UCSD-AML1 (cell line): ENCODE measurements around the gene PDLIM5.
"Not testable (repeated sequence)": the region's sequence is repeated elsewhere in the genome, so short reads cannot be mapped to it uniquely, and the experiment has no call there.

Experiments
- DNase-seq: peaks from one replicate; lab custom pipeline; 2025; ENCODE audit not compliant: unreplicated experiment; lab: John Stamatoyannopoulos, UW

PDLIM5 gene

DNA sequence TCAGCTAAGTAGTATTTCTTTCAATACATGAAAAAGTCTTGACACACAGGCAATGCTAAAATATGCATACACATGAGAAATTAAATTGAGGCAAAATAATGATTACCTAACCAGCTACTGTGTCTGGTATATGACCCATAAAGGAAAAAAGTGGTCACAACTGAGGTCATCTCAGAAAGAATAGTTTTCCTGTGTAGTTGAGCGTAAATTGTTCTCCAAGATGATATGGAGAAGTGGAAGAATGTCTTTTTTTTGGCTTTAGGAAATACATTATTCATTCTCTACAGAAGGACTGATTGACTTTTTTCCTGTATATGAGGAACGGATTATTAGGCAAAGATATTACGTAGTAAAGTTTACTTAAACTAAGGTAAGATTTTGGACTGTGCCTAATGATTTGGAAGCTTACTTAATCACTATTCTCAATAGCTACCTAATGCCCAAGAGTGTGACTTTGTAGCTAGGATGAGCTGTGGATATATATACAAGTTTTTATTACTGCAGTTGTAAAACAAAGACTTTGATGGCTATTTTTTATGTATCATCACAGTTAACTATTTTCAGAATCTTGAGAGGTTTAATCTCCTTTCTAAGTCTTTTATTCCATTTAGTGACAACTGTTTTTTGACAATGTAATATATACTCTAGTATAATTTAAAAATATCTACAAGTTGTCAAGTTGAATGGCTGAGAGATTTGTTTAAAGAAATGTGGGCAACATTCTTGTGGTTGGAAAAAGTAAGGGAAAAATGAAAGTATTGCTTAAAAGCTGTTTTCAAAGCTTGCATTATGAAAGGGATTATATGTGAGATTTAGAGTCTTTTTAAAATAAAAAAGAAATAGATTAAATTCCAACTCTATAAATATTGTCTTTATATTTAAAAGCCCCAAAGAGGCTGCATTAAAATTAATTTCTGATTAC is 100.2 kb downstream of the PDLIM5 start:
- no peak for DNase-seq

DNA sequence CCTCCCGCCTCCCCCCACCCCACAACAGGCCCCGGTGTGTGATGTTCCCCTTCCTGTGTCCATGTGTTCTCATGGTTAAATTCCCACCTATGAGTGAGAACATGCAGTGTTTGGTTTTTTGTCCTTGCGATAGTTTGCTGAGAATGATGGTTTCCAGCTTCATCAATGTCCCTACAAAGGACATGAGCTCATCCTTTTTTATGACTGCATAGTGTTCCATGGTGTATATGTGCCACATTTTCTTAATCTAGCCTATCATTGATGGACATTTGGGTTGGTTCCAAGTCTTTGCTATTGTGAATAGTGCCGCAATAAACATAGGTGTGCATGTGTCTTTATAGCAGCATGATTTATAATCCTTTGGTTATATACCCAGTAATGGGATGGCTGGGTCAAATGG is 104.3 kb downstream of the PDLIM5 start:
- not testable (repeated sequence) for DNase-seq

DNA sequence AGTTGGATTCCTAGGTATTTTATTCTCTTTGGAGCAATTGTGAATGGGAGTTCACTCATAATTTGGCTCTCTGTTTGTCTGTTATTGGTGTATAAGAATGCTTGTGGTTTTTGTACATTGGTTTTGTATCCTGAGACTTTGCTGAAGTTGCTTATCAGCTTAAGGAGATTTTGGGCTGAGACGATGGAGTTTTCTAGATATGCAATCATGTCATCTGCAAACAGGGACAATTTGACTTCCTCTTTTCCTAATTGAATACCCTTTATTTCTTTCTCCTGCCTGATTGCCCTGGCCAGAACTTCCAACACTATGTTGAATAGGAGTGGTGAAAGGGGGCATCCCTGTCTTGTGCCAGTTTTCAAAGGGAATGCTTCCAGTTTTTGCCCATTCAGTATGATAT is 105.9 kb downstream of the PDLIM5 start:
- DNase-seq = not testable (repeated sequence)

DNA sequence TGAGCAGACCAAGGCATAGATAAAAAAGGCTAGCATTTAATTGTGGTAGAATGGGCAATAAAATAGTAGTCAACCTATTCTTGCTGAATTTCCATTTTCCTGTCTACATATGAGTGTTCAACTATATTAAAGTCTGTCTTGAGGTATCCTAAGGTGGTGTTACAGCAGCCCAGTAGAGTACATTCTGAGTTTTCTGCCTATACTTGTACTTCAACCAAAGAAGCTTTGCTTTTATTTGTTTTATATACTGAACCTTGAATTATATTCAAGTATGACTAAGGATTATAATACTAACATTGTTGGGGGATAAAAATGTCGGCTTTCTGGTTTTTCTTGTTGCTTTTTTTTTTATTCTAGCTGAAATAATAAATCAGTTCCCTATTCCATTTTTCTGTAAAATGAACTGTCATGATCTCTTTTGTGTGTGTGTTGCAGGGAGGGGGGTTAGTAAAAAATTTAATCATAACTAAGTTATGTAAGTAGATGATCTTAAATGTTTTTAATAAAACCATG is 106.7 kb downstream of the PDLIM5 start:
- no peak for DNase-seq

DNA sequence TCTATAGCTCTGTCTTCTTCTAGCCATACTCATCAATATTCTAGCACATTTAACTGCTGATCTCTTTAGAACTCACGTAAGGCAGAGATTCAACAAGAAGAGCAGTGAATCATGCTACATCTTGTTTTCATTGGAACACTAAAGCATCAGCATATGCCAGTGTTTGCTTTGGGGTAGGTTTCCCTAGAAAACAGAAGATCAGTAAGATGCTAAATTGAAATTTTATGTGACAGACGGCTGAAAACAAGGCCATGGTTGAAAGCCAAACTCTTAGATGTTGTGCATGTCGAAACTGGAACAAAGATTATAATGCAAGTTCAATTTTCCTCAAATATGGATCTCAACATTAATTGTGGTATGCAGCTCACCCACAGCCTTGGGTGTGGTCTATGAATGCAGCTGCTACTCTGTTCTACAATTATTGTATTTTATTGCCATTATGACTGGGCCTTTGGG is 107.6 kb downstream of the PDLIM5 start:
- DNase-seq = no peak

DNA sequence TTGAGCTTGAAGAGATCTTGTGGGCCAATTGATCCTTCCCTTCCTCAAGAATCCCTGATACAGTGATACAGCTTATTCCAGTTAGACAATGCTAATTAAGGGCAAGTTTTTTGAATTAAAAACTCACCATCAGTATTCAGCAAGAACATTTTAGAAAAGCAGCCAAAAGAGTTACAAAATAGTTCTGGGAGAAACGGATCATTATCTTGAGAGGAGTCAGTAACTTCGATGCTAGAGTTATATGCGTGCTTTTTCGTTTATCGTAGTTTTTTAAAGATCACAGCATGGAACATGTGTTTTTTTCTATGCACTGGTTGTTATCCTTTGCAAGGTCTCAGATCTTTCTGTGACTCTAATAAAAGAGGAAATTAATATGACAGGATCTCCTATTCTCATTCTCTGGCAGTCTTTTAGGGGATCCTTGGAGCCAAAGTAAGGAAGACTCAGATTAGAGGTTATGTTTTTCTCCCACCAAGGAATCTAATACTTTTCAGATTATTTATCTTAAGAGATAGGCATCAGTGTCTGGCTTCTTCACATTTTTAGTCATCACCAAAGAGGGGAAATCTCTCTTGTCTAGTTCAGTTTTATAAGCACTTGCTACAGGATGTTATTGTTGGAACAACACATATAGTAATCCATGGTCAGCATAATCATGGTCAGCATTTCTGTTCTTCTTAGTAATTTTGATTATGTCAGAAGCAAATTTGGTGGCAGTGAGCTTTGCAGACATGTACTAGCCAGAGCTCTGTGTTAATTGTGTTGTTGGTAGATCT is 109.7 kb downstream of the PDLIM5 start:
- DNase-seq = no peak

DNA sequence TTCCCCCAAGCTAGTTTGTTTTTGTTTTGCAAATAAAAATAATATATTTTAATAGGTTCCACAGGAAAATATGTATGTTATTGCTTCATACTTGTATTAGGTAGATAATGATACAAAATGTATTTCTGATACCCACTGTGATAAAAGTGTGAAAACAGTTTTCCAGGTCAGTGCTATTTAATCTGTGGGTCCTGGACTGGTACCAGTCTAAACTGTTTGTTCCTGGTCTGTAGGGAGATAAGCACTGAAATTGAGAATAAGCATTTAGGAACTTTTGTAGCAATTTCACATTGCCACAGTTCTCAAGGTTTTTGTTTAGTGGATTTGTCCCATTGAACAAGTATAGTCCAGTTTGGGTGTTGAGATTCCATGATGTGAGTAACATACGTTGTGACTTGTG is 110.5 kb downstream of the PDLIM5 start:
- no peak for DNase-seq

DNA sequence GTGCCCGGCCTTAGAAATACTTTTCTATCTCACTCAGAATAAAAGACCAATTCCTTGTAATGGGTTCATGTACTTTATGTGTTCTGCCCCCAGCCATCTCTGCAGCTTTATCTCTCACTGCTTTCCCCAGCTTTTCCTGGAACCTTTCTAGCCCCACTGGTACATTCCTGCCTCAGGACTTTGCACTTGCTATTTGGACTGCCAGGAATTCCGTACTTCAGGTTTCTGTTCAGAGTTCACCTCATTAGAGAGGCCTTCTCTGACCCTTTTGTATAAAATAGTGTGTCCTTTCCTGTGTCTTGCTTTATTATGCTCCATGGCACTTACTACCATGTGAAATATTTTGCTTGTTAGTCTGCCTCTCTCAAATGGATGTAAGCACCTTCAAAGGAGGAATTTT is 112.5 kb downstream of the PDLIM5 start:
- DNase-seq = no peak

DNA sequence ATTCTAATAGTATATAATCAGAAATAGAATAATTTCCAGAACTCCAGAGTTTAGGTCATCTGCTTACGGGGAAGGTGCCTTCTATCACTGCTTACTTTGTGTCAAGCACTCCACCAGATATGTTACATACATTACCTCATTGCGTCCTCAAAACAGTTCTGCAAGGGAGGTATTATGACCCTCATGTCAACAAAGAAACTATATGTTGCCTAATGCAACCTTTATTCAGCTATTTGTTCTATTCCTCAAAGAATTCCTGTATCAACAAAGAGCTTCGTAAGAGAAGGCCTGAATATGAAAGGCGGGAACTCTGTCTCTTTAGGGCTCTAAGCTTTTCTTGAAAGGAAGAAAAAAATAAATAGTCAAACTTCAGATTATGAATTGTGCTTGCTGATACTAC is 114.7 kb downstream of the PDLIM5 start:
- DNase-seq = no peak

DNA sequence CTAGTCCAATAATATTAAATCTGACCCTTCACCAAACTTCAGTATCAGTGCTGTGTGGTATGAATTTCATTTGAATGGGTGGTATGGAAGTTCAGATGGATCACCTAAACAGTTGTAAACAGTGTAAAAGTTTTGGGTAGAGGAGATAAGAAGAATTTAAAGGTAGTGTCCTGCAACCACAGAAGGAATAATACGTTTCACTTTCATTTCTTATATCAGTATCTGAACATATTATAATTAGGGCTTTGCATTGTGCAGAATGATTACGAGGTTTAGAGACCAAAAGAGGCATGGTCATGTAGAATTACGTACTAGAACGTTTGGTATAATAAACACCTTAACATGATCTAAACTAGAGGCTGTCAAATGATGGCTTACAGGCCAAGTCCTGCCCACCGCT is 116.1 kb downstream of the PDLIM5 start:
- DNase-seq = no peak

DNA sequence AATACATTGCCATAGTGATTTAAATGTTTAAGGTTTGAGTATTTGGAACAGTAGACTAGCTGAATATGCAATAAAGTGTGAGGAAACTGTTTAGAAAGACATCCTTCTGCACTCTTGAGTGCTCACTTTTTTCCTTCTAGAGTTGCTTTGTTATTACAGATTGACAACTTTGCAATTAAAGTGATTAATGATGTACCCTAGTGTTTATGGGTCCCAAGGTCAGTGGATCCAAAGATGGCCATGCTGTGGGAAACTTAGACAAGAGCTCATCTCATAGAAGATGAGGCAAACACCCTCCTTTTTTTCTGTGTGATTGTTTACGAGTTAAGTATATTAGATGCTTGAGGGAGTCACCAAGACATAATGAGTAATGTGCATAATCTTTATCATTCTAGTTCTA is 118.8 kb downstream of the PDLIM5 start:
- no peak for DNase-seq

DNA sequence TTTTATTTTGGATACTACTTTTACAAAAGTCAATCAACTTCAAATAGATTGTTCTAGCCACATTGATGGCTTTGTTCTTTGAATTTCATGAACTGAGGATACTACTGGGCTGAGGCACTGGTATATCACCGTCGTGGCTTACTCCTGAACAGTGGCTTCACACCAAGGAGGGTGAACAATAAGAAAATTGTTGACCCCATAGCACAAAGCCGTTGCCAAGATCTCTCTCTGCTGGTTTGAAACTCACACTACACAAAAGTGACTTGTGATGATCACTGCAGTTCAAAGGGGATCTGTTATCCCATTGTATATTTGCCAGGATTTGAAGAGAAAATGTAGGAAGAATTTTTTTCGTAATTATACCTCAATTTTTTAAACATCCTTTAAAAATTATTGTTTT is 119.6 kb downstream of the PDLIM5 start:
- DNase-seq = no peak

DNA sequence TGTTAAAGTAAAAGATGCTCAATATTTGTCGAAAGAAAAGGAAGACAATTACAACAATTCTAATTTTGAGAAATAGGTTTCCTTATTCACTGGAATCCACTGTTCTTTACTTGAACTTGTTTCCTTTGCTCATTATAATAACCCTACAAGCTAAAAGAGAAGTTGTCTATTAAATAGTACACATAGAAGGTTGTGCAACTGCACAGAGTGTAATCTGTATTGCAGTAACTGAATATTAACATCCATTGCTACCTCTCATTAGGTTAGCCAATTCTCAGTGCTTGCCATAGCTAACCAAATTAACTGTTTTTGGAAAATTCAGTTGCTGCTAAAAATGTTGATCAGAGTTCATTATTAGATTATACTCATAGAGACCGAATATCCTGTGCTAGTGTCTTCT is 120.0 kb downstream of the PDLIM5 start:
- DNase-seq = no peak

DNA sequence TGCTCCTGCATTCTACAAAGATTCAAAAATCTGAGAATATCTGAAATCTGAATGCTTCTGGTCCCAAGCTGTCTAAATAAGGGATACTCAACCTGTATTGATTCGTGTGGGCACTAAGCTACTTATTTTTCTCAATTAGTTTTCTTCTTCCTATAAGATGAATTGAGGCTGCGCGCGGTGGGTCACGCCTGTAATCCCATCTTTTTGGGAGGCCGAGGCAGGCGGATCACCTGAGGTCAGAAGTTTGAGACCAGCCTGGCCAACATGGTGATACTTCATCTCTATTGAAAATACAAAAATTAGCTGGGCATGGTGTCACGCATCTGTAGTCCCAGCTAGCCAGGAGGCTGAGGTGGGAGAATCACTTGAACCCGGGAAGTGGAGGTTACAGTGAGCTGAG is 122.3 kb downstream of the PDLIM5 start:
- no peak for DNase-seq

DNA sequence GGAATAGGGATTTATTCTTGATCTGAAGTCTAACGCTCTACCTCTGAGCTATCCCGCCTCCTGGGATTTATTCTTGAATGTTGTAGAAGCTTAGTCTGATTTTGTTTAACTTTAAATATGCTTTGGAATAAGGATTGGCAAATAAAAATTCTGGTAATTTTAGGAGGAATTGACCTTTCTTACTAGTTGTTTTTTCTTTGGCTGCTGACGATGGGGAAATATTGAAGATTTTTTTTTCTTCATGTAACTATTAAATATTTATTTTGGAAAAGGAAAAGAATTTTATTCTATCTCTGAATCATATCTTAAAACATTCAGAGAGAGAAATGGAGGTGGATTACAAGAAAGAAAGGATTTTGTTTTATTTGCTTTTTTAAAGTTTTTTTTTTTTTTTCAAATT is 122.9 kb downstream of the PDLIM5 start:
- no peak for DNase-seq

DNA sequence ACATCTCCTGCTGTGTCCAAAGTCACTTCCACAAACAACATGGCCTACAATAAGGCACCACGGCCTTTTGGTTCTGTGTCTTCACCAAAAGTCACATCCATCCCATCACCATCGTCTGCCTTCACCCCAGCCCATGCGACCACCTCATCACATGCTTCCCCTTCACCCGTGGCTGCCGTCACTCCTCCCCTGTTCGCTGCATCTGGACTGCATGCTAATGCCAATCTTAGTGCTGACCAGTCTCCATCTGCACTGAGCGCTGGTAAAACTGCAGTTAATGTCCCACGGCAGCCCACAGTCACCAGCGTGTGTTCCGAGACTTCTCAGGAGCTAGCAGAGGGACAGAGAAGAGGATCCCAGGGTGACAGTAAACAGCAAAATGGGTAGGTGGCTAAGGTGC is 123.9 kb downstream of the PDLIM5 start:
- no peak for DNase-seq

DNA sequence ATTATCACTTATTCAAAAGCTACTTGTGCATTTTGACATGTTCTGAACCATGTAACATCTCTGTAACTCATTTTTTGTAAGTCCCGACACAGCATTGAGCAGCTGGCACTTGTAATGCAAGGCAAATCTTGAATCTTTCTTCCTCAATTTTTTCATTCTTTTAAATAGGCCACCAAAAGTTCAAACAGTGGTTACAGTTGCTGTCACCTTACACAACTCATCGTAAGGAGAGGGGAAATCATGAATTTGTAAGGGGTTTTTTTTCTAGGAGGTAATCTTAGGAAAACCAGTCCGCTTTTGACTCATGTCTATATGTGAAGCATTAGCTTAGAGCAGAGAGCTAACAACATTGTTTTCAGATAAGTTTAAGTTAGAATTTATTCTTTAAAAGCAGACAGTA is 124.5 kb downstream of the PDLIM5 start:
- DNase-seq = no peak

DNA sequence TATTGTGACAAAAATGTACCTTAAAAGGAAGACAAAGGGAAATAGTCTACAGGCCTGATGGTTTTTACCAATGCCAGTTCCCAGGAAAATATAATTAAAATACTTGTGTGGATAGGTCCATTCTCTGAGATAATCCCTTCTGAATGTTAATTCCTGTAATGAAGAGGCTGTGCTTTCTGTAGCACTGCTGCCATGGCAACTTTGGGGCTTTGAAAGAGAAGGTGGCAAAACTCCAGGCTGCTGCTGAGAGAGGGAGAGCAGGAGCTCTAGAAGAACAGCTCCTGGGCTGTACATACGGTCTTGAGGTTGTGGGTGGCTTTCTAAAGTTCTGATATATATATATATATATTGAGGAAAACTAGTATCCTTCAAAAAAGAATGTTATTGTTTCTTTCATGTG is 125.4 kb downstream of the PDLIM5 start:
- no peak for DNase-seq

DNA sequence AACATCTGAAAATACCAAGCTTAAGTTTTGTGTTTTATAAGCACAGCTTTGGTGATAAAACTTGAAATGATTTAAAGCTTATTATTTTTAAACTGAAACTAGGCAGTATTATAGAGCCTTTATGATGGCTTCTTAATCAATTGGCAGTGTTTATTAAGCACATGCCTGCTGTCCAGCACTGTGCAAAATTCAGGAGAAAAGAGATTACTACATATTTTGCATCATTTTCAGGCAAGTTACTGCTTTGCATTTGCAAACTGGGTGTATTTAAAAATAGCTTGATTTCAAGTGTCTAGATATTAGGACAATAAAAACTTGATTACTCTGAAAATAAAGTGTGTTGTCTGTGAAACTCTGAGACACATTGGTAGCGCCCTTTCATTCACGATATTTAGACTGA is 126.5 kb downstream of the PDLIM5 start:
- DNase-seq = no peak

DNA sequence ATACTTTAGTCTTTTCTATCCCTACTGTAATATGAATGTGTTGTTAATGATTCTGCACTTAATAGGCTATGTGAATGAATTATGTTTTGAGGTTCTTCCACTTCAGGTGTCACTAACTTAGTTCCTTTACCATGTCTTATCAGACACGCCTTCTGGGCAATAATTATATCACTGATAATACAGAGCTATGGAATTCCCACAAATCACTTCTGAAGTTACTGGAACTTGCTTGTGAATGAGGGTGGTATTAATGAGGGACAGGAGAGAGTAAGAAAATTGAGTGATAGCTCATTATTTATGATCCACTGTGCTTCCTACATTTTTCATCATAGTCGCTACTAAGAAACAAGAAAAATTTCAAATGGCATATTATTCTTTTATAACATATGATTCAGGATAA is 130.0 kb downstream of the PDLIM5 start:
- DNase-seq = no peak

DNA sequence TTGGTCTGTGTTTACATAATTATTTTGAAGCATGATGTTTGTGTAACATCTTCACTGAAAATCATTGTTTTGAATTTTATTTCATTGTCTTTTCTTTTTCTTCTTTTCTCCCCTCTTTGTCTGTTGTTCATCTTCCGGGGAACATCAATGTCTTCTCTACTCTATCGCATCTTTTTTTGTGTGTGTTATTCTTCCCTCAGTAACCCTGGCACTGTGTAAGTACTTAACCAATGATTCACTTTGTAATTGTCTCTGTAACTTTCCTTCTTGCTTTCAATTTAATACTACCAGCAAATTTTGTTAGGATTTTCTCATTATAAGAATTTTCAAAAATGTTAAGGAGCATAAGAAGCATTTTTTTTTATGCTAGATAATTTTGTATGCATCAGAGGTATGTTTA is 130.8 kb downstream of the PDLIM5 start:
- DNase-seq = no peak
